Sigmoid colon (tissue), 4 donors: Measurements from ENCODE around the gene WDR86.

Source experiments
- CTCF ChIP-seq, 4 experiments: fragments of 450-650 bp in 3 of 4; fragments of 200-600 bp in 1 of 4; IDR thresholded peaks; one replicate each; pipeline ENCODE4 v1.5.1; 2016 to 2019; ENCODE audit warnings: antibody characterized with exemption in 4 of 4, mild to moderate bottlenecking in 3 of 4, moderate library complexity in 2 of 4
- EP300 ChIP-seq, 4 donors: sonication (generic); formaldehyde crosslinking; IDR thresholded peaks; one replicate each; pipeline ENCODE4 v1.6.1; 2017; ENCODE audit warnings: antibody characterized with exemption in 4 of 4
- POLR2A ChIP-seq, 2 donors: fragments of 450-650 bp; IDR thresholded peaks; one replicate each; pipeline ENCODE4 v1.6.1; 2016; ENCODE audit warnings: antibody characterized with exemption in 2 of 2, mild to moderate bottlenecking in 2 of 2, moderate library complexity in 2 of 2
- POLR2AphosphoS5 ChIP-seq, 4 donors: sonication (generic); formaldehyde crosslinking; IDR thresholded peaks; one replicate each; pipeline ENCODE4 v1.6.1; 2017; ENCODE audit warnings: antibody characterized with exemption in 4 of 4

- TF ChIP-seq CTCF (IDR thresholded peaks at IDR 0.05) (no peak), POLR2A (IDR thresholded peaks at IDR 0.05) (no peak), POLR2AphosphoS5 (IDR thresholded peaks at IDR 0.05) (no peak), EP300 (IDR thresholded peaks at IDR 0.05) (no peak)
These were observed 33.1 kb upstream of the WDR86 start for GRCh38 chr7:151442776-151443496.
